HG03025 (cell line): ENCODE measurements around the gene LAP3.
"Not testable (repeated sequence)": the region's sequence is repeated elsewhere in the genome, so short reads cannot be mapped to it uniquely, and the experiment has no call there.

ENCODE experiments used
- ATAC-seq: cut with Tn5 transposase; IDR thresholded peaks from one replicate; pipeline ENCODE4 v1.9.1; 2021; ENCODE audit warnings: mild to moderate bottlenecking, moderate library complexity; ENCODE audit not compliant: unreplicated experiment, low FRiP score

Gene LAP3

DNA sequence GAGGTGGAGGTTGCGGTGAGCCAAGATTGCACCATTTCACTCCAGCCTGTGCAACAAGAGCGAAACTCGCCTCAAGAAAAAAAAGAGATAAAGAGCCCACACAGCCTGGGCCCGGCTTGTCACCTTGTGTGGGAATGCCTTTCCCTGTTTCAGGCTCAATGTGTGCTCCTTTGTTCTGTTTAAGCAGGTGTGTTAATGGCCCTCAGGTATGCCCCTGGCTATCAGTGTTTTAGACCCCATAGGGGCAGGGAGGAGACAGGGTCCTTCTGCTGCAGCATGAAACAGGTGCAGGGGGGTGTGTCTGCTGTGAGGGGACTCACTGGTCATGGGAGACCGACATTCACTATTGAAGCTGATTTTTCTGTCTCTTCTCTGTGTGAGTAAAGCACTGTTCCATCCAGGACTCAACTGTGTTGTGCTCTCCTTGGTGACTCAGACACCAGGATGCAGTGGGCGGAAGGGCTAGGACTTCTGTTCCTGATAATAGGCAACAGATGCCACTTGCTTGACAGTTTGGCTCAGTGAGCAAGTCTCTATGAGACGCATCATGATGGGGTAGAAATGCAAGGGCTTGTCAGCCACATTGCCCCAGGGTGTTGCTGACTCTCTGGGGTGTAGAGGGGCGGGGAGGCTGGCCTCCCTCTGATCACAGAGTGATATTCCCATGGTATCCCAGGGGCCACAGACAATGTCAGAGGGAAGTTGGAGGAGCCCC is 15.6 kb upstream of the LAP3 start:
- no peak for ATAC-seq

DNA sequence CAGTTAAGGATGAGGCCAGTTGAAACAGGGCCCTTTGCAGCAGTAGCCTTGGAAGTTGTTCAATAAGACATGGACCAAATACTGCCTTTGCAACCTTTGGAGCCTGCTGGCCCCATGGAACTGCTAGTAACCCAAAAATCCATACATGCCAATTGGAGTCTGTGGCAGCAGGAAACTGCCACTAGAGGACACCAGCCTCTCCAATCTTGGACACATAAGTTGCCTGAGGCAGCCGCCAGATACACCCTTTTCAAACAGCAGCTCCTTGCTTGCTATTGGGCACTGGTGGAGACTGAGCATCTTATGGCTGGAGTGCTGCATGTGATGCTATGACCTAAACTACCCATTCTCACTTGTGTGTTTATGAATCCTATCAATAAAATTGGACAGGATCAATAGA is 14.8 kb upstream of the LAP3 start:
- no peak for ATAC-seq

DNA sequence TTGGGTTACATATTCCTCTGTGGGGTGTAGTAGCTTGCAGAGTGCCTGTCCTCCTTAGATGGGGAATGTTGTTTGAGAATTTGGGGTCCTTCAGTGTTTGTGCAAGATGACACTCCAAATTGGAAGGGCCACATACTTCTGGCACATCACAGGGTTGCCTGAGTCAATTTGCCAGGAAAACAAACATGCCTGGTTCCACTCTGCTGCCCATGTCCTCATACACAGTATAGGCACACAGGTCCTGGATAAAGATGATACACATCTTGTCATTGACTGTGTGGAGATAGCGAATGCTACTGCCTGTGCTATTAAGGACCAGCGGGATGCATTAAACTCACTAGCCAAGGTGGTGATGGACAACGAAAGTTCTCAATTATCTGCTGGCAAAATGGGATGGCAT is 11.2 kb upstream of the LAP3 start:
- ATAC-seq: no peak

DNA sequence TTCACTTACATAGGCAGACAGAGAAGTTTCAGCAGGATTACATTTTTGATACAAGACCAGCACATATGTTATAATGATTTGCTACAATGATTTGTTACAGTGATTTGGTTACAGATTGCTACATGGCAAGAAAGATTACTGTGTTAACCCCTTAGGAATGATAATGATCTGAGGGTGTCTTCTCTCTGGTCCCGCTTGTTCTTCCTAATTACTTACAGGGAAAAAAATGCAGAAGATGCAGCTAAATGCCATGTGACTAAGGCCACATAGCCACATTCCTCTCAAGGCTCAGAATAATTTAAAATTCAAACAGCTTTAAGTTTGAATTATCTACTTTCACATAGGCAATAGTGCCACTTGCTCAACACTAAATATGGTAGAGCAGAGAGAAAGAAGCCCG is 9.7 kb upstream of the LAP3 start:
- no peak for ATAC-seq

DNA sequence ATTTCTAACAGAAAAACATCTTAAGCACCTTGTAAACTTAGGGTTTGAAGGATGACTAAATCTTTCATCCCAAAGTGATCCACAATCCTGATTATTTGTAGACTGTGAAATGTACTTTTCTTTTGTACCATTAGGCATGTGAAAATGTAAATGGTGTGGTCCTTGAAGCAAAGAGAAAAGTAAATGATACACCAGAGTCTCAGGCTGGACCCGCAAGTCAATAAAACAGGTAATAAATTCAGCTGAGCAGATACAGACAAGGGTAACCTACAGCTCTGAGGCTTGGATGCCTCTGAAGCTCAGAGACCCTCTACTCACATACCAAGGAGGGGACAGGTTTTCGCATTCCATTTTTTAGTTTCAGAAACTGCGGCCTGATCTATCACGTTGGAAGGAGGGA is 2.8 kb upstream of the LAP3 start:
- ATAC-seq: no peak

DNA sequence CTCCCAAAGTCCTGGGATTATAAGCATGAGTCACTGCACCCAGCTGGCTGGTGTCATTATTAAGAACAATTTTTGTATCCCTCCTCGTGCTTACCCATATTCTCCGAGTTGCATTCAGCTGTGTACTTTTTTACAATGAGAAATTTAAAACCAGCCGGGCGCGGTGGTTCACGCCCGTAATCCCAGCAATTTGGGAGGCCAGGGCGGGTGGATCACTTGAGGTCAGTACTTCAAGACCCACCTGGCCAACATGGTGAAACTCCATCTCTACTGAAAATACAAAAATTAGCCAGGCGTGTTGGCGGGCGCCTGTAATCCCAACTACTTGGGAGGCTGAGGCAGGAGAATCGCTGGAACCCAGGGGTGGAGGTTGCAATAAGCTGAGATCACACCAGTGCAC is 1.8 kb upstream of the LAP3 start:
- ATAC-seq: not testable (repeated sequence)

DNA sequence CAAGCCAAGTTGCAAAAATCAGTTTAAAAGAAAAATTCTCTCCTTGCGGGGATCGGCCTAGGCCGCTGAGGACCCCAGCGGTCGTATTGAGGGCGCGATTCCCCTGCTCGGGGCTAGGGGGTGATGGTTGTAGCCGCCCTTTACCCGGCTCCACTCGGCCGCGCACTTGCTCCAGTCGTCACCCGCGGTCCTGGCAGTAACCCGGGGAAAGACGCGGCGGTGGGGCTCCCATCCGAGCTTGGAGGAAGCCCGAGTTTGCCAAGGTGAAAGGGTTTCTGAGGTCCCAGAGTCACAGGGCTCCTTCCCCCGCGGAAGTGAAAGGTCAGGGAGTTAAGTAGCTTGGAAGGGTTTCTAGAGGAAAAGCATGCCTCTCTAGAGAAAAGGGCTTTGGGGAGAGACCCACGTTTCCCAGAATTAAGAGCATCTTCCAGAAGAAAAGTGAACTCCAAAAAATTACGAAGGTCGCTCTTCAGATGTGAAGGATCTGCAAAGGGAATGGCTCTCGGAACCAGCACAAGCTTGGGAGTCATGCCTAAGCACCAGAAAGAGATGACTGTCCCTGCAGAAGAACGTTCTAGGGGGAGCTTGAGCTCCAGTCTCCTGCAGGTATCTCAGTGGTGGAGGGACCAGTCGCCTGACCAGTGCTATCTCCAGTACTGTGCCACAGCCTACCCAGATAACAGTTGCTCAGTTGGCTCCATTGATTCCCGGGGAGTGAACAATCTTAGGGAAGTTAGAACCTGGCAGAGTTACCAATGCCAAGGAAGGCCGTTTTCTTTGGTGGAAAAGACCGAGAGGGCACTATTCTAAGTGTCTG is 875 bp downstream of the LAP3 start:
- ATAC-seq: peak; percentile 9

DNA sequence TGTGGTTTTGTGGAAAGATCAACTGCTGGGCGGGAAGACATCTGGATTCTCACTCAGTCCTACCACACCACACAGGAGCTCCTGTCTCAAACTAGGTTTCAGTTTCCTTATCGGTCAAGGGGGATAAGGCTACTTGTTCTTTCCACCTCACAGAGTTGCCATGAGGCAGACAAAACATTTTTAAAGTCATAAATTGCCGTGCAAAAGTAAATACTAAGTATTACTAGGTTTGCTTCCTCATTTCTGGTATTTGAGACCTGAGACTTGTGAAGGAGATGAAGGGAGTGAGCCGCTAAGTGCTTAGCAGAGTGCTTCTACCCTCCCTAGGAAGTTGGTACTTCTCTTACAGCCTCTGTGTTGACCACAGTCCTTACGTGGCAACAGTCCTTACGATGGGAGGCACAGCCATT is 1.5 kb downstream of the LAP3 start:
- ATAC-seq: no peak

DNA sequence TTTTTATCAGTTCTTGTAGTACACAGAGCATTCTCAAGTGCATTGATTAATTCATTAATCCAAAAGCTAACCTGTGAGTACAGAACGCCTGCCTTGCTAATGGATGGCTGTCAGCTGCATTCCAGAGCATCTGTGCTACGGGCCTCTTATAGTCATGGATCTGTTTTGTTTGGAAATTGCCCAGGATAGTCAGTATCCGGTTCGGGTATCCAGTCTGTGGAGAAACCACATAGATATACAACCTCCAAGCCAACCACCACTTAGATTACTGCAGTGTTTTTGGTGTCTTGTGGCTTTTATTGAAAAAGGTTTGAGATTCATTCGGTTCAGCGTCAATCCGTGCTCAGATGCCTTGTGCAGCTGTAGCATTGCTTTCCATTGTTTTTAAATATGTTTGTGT is 4.0 kb downstream of the LAP3 start:
- ATAC-seq: no peak

DNA sequence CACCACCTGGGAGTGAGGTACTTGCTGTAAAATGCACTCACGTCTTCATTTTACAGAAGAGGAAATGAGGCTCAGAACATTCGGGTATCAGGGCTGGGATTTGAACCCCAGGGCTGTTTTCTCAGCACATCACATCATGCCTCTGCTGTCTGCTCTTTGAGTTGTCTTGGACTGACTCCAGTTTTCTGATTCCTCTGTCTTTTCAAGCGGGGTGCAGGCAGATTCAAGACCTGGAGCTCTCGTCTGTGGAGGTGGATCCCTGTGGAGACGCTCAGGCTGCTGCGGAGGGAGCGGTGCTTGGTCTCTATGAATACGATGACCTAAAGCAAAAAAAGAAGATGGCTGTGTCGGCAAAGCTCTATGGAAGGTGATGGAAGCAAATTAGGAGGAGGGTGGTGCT is 6.3 kb downstream of the LAP3 start:
- no peak for ATAC-seq

DNA sequence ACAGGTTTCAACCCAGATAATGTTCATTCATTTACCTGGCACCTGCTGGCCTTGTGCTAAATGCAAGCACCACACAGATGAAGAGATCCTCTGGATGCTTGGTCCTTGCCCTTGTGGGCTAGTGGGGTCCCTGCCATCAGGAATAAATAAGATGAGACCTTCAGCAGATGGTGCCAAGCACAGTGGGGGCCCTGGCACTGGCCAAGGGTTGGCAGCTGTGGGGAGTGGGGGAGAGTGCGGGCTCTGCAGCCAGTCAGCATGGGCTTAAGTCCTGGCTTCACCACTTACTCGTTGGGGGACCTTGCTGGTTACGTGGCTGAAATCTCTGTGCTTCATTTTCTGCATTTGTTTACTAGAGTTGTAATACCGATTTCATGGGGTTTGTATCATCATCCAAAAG is 6.9 kb downstream of the LAP3 start:
- ATAC-seq: no peak

DNA sequence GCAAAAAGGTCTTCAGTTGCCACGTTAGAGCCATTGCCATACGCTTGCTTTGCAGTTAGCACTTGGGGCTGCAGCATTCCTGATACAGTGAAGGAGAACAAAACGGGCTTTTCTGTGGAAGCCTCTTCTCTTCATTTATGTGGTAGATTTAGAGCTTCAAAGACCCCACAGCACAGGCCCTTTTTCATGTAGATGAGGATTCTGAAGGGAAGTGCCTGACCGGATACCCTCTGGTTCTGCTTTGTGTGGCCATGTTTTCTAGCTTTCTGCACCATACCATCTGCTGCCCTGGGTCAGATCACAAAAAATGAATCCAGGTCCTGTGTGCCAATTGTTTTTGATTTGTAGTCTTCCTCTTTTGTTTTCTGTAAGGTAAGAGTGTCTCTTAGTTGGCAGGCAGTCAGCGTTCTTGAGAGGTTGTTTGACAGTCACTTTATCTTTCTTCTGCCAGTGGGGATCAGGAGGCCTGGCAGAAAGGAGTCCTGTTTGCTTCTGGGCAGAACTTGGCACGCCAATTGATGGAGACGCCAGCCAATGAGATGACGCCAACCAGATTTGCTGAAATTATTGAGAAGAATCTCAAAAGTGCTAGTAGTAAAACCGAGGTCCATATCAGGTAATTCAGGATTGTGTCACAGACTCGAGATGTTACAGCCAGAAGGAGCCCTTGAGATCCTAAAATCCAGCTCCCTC is 7.7 kb downstream of the LAP3 start:
- no peak for ATAC-seq

DNA sequence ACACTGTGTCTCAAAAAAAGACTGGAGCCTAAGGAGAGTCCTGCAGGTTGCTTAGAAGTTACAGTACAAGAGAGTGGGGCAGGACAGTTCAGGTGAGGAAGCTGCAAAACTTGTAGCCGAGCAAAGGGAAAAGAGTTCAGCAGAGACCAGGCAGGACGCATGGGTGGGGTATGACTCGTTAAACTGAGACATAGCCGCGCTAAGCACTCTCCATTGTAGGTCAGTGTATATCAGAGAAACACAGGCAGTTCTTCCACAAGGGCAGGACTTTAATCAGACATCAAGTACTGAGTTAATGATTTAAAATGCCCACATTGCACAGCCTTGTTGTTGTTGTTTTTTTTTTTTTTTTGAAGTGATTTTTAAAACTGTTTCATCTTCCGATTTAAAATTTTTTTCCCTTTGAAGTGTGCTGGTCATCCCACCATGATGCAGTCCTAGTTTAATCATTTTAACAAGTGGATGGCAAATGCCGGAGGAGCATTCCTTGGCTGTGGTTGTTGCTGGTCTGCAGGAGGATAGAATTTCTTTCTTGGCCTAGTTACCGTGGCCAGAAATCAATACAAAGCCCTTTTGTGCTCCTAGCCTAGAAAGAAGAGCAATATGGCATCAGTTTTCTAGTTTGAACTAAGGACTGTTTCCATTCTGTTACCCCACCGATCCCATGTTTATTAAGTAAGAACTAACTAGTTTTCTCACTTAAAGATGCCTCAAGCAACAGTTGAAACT is 10.3 kb downstream of the LAP3 start:
- no peak for ATAC-seq

DNA sequence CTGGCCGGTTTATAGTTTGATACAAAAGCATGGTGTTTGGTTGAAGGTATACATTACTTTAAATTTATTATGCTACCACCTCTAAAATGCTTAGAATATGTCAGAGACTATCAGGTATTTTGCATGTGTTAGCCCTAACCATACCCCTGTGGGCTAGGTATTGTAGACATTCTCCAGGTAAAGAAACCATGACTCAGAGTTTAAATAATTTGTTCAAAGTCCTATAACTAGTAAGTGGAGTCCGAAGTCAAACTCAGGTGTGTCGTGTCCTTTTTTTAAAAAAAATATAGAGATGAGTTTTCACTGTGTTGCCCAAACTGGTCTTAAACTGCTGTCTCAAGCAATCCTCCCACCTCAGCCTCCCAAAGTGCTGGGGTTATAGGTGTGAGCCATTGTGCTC is 12.4 kb downstream of the LAP3 start:
- ATAC-seq: no peak

DNA sequence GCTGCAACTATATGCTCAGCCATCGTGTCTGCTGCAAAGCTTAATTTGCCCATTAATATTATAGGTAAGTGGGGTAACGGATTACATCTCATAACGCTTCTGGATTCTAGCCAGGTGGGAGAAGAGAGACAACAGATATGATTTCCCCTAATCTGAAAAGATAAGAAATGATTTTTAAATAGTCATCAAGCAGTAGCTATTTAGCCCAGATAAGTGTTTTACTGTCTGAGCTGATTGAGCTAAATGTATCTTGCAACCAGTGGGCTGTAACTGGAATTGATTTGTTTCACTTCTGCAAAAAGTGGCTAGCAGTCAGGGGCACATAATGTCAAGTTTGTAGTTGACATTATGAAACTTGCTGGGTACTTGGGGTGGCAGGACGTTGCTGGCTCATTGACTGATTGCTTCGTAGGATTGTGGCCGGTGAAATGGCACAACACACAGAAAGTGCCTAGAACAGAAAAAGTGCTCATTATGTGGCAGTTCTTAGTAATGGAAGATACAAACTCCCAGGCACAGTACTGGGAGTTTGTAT is 18.5 kb downstream of the LAP3 start:
- peak; percentile 82 for ATAC-seq

DNA sequence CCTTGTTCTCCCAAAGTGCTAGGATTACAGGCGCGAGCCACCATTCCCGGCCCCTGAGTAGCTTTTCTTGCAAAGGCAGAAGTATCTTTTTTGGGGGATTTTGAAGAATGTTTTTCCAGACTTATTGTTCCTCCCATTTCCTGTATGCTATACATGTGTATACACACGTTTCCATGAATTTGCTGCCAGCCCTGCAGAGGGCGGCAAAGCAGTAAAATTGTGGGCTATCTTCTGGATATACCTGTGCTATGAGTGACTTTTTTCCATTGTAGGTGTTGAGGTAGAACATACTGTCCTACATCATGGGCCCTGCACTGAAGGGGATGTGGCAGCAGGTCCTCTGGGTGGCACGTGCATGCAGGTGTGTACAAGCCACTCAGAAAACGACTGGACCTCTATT is 20.5 kb downstream of the LAP3 start:
- ATAC-seq: no peak

DNA sequence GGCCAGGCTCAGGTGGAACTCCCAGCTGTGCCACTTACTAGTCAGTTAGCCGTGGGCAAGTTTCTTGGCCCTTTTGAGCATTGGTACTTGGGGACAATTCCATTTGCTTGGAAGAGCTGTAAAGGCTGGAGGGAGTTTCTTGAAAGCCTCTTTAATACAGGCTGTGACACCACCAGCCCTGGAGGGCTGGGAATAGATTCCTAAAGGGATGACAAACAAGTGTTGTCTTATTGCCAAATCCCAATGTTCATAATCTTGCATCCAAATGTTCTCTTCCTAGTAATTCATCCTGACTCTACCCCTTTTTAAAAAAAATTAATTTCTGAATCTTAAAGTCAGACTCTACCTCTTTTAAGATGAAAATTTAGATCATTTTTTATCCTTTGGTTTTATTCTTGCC is 22.8 kb downstream of the LAP3 start:
- ATAC-seq: no peak

DNA sequence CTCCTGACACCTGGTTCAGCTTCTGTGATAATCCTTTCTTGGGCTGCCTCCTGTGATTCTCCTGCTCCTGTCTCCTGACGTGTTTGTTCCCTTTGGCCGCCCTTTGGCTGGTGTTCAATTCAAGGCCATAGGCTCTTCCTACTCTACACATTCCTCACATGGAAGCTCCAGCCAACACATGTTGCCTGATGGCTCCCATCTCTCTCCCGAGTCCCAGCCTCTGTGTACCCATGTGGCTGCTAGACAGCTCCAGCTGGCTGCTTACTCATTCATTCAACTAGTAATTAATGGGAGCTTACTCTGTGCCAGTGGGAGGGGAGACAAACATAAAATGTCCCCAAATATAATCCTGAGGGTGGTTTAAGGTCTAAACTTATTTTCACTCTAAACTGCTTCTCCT is 28.2 kb downstream of the LAP3 start:
- no peak for ATAC-seq

DNA sequence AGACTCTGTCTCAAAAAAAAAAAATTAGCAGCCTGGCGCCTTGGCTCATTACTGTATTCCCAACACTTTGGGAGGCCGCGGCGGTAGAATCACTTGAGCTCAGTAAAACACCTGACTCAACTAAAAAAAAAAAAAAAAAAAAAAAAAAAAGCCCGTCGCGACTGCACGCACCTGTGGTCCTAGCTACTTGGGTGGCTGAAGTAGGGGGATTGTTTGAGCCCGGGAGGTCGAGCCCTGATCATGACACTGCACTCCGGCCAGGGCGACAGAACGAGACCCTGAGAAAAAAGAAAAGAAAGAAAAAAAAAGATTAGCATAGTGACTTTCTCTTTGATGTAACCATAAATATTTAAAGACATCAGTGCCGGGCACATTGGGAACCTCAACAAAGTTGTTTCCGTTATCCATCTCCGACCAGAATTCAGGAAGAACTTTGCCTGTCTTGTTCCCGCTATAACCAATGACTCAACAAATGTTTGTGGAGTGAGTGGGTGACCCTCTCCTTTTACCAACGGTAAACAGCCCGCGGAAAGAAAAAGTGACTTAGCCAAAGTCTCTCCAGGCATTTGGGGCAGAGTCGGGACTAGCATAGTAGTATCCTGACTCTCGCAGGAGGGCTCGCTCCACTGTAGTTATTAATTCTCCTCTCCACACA is 36.9 kb downstream of the LAP3 start:
- peak; percentile 50 for ATAC-seq
